IMR-90 (cell line): Measurements from ENCODE around the gene PCYT1A. TPM values are rescaled to one million over a fixed set of nuclear protein-coding genes. Genes with fewer than 3 reads are reported as not detected.

Source experiments
- ATAC-seq: fragments of 200-7000 bp; cut with Tn5 transposase; 2 replicates; pipeline ENCODE4 v1.9.1; 2020; ENCODE audit warnings: low read depth, mild to moderate bottlenecking, moderate library complexity
- BruUV-seq: library from RNA; stranded (reverse); fragments of 400-500 nt; replicated peaks from 2 replicates; lab custom pipeline; 2021; lab: Mats Ljungman, UMichigan
- CTCF ChIA-PET: fragments of 300-600 bp; formaldehyde crosslinking; extraction: SDS; loops from one replicate; lab custom pipeline; 2021; ENCODE audit warnings: antibody characterized with exemption; lab: Yijun Ruan, JAX
- POLR2A ChIA-PET: fragments of 300-600 bp; sonication (Branson Sonifier 250); formaldehyde crosslinking; loops from one replicate; lab custom pipeline; 2022; ENCODE audit warnings: antibody characterized with exemption; ENCODE audit not compliant: unreplicated experiment; lab: Charles Lee
- DNase-seq: peaks from one replicate; pipeline ENCODE4 v3.0.0; 2013
- H2AFZ ChIP-seq: replicated peaks from 2 replicates; pipeline ENCODE3; 2013; ENCODE audit warnings: low read length, mild to moderate bottlenecking; ENCODE audit not compliant: poor library complexity
- H2AK5ac ChIP-seq: 2 replicates; pipeline ENCODE4 v1.6.1; 2013; ENCODE audit warnings: low read depth, low read length, inconsistent platforms
- H2AK9ac ChIP-seq: replicated peaks from 2 replicates; pipeline ENCODE3; 2013; ENCODE audit warnings: mild to moderate bottlenecking, low read depth, low read length, moderate library complexity; ENCODE audit not compliant: poor library complexity
- H2BK120ac ChIP-seq: 2 replicates; pipeline ENCODE4 v1.6.1; 2013; ENCODE audit warnings: low read depth, low read length, inconsistent platforms
- H2BK15ac ChIP-seq: 3 replicates; pipeline ENCODE4 v1.6.1; 2013; ENCODE audit warnings: low read depth, low read length, inconsistent platforms
- H2BK20ac ChIP-seq: 2 replicates; pipeline ENCODE4 v1.6.1; 2013; ENCODE audit warnings: low read depth, mild to moderate bottlenecking, inconsistent platforms, low read length, moderate library complexity
- H2BK5ac ChIP-seq: 2 replicates; pipeline ENCODE4 v1.6.1; 2013; ENCODE audit warnings: mild to moderate bottlenecking, low read depth, low read length, inconsistent platforms; ENCODE audit not compliant: poor library complexity, severe bottlenecking
- H3K14ac ChIP-seq: replicated peaks from 2 replicates; pipeline ENCODE4 v1.6.1; 2013; ENCODE audit warnings: low read depth, low read length, inconsistent platforms
- H3K18ac ChIP-seq: 2 replicates; pipeline ENCODE4 v1.6.1; 2013; ENCODE audit warnings: low read depth, low read length, control low read depth
- H3K23ac ChIP-seq: 2 replicates; pipeline ENCODE4 v1.6.1; 2013; ENCODE audit warnings: low read depth, low read length, inconsistent platforms
- H3K27ac ChIP-seq: 2 replicates; pipeline ENCODE4 v1.5.1; 2013; ENCODE audit warnings: mild to moderate bottlenecking, control low read depth, low read length; ENCODE audit not compliant: insufficient read depth
- H3K27me3 ChIP-seq: 2 replicates; pipeline ENCODE4 v1.6.1; 2013; ENCODE audit warnings: low read length; ENCODE audit not compliant: control insufficient read depth, insufficient read depth
- H3K36me3 ChIP-seq: 2 replicates; pipeline ENCODE4 v1.6.1; 2013; ENCODE audit warnings: low read length, mixed read lengths; ENCODE audit not compliant: control insufficient read depth, insufficient read depth
- H3K4ac ChIP-seq: 2 replicates; pipeline ENCODE4 v1.6.1; 2013; ENCODE audit warnings: low read depth, low read length, inconsistent platforms
- H3K4me1 ChIP-seq: 2 replicates; pipeline ENCODE4 v1.6.1; 2013; ENCODE audit warnings: low read length, mixed read lengths; ENCODE audit not compliant: control insufficient read depth, insufficient read depth
- H3K4me2 ChIP-seq: 2 replicates; pipeline ENCODE4 v1.6.1; 2013; ENCODE audit warnings: low read depth, mild to moderate bottlenecking, control low read depth, low read length, moderate library complexity
- H3K4me3 ChIP-seq: 2 replicates; pipeline ENCODE4 v1.5.1; 2013; ENCODE audit warnings: low read depth, mild to moderate bottlenecking, control low read depth, low read length, moderate library complexity; ENCODE audit not compliant: insufficient read depth
- H3K56ac ChIP-seq: 2 replicates; pipeline ENCODE4 v1.6.1; 2013; ENCODE audit warnings: low read length, inconsistent platforms; ENCODE audit not compliant: insufficient read depth; ENCODE audit errors: extremely low read depth
- H3K79me1 ChIP-seq, 2 experiments: 2 replicates each; pipeline ENCODE4 v1.6.1; 2013; ENCODE audit warnings: low read length in 2 of 2, inconsistent platforms in 1 of 2, low read depth in 1 of 2
- H3K9ac ChIP-seq: 2 replicates; pipeline ENCODE4 v1.6.1; 2013; ENCODE audit warnings: low read depth, low read length, control low read depth
- H3K9me1 ChIP-seq: 2 replicates; pipeline ENCODE4 v1.6.1; 2013; ENCODE audit warnings: low read length, inconsistent platforms; ENCODE audit not compliant: insufficient read depth
- H3K9me3 ChIP-seq: 2 replicates; pipeline ENCODE4 v1.6.1; 2013; ENCODE audit warnings: low read length; ENCODE audit not compliant: control insufficient read depth, insufficient read depth
- H4K20me1 ChIP-seq: 2 replicates; pipeline ENCODE4 v1.6.1; 2013; ENCODE audit warnings: low read length, inconsistent platforms; ENCODE audit not compliant: insufficient read depth
- H4K5ac ChIP-seq: 2 replicates; pipeline ENCODE4 v1.6.1; 2013; ENCODE audit warnings: mild to moderate bottlenecking, low read depth, low read length, control low read depth
- H4K8ac ChIP-seq, 2 experiments: 2 replicates each; pipeline ENCODE4 v1.6.1; 2013; ENCODE audit warnings: low read depth in 2 of 2, low read length in 2 of 2, control low read depth in 1 of 2, inconsistent platforms in 1 of 2
- H4K91ac ChIP-seq: 2 replicates; pipeline ENCODE4 v1.6.1; 2013; ENCODE audit warnings: low read depth, low read length, inconsistent platforms; ENCODE audit not compliant: insufficient read depth
- CEBPB ChIP-seq: IDR thresholded peaks from 2 replicates; pipeline ENCODE4 v1.6.1; 2012; ENCODE audit warnings: low read depth, low read length, improper control_type of control experiment
- CHD1 ChIP-seq: IDR thresholded peaks from 2 replicates; pipeline ENCODE4 v1.6.1; 2012; ENCODE audit warnings: low read depth, low read length, improper control_type of control experiment
- MAZ ChIP-seq: IDR thresholded peaks from 2 replicates; pipeline ENCODE4 v1.6.1; 2012; ENCODE audit warnings: low read depth, mild to moderate bottlenecking, low read length, improper control_type of control experiment, moderate library complexity, borderline replicate concordance
- RAD21 ChIP-seq: IDR thresholded peaks from 2 replicates; pipeline ENCODE4 v1.6.1; 2012; ENCODE audit warnings: low read length, improper control_type of control experiment
- WGBS, 2 experiments: methylation state at CpG; one replicate each; pipeline versions ENCODE4 v1.1.5 to v1.1.7; 2013; ENCODE audit warnings: missing lambda C conversion rate in 2 of 2; ENCODE audit not compliant: insufficient read length in 1 of 2; ENCODE audit errors: extremely low coverage in 2 of 2; 5-methylcytosine and 5-hydroxymethylcytosine counted together
- dilution Hi-C: fragments of 300-500 bp; cut with HindIII; formaldehyde crosslinking; loops from one replicate; pipeline ENCODE4 v1.14.3; 2018; ENCODE audit warnings: low sequenced_read_pairs; ENCODE audit not compliant: unreplicated experiment
- in situ Hi-C: fragments of 300-500 bp; cut with MboI; formaldehyde crosslinking; loops from 3 replicates; pipeline ENCODE4 v1.14.3; 2019; ENCODE audit warnings: low sequenced_read_pairs, inconsistent platforms, mixed read lengths
- intact Hi-C: fragments of 100-400 bp; cut with micrococcal nuclease; formaldehyde crosslinking; loops from 2 replicates; pipeline ENCODE4 v1.10.0; 2022
- polyA plus RNA-seq, 3 experiments: library from polyadenylated mRNA; depleted of rRNA; stranded (reverse); fragments of >200 nt; gene quantifications; 2 replicates each; pipeline ENCODE4 v1.2.3, GENCODE V29; 2012; ENCODE audit warnings: low replicate concordance in 1 of 3
- total RNA-seq: library from RNA; depleted of rRNA; stranded (reverse); fragments of >200 nt; gene quantifications from 2 replicates; pipeline ENCODE4 v1.2.3, GENCODE V29; 2012
- TF ChIP-seq, protein P1 (sequence below): fragments of 150-350 bp; IDR thresholded peaks from 2 replicates; pipeline ENCODE4 v1.6.1; 2016; ENCODE audit warnings: low read depth, mild to moderate bottlenecking, low read length, moderate library complexity, borderline replicate concordance

Gene PCYT1A
- total and polyA plus RNA-seq, 2 of the 4 experiments (the other 2 are of a cell fraction) = 62.8 to 127 TPM

DNA sequence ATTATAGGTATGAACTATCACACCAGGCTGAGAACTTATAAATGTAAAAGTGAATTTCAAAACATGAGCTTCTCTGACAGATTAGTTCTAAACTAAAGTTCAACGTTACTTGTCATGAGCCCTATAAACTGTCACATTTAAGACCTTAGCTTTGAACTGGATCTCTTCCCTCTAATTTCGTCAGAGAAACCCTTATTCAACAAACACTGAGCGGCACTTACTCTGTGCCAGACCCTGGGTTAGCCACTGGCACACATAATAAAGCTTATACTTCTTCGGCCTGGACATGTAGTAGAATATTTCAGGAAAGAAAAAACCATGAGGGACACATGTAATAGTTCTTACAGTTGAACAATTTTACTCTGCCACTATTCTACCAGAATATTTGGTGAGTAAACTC is 5.6 kb downstream of the PCYT1A start:
- TF ChIP-seq CEBPB (no peak), RAD21 (no peak), CHD1 (no peak), MAZ (no peak)
- TF ChIP-seq, protein P1, sequence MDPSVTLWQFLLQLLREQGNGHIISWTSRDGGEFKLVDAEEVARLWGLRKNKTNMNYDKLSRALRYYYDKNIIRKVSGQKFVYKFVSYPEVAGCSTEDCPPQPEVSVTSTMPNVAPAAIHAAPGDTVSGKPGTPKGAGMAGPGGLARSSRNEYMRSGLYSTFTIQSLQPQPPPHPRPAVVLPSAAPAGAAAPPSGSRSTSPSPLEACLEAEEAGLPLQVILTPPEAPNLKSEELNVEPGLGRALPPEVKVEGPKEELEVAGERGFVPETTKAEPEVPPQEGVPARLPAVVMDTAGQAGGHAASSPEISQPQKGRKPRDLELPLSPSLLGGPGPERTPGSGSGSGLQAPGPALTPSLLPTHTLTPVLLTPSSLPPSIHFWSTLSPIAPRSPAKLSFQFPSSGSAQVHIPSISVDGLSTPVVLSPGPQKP = no peak
- H3K56ac ChIP-seq = no peak overlapping the region
- no peak overlapping the region for H3K9ac ChIP-seq
- no peak overlapping the region for H2BK5ac ChIP-seq
- H3K4ac ChIP-seq = no peak overlapping the region
- no peak overlapping the region for H2BK20ac ChIP-seq
- H2BK15ac ChIP-seq = no peak overlapping the region
- H3K4me2 ChIP-seq = no peak overlapping the region
- H3K9me3 ChIP-seq = no peaks in the 10 kb centered on the region
- H2BK120ac ChIP-seq = no peak overlapping the region
- H3K79me1 ChIP-seq = peaks cover 10 to 71% of the 10 kb centered on the region in 2 experiments
- H3K14ac ChIP-seq = no peak overlapping the region
- intact Hi-C loops = no loop called here
- no CpG with 5 or more reads among the region's 4 CpGs for WGBS, 2 experiments
- no peak overlapping the region for H3K23ac ChIP-seq
- DNase-seq (no peak), ATAC-seq (no peak)
- ChIA-PET CTCF (interaction anchor here (1.8 kb wide), 1 partner anchor 28 kb away, joined by 6 read pairs; no protein-coding TSS in a partner anchor), POLR2A (no interaction called here)
- dilution Hi-C loops = no loop called here
- in situ Hi-C loops = no loop called here
- H2AK5ac ChIP-seq = no peak overlapping the region
- H2AFZ ChIP-seq = no peak overlapping the region
- no peak overlapping the region for H3K18ac ChIP-seq
- peaks cover 28% of the 10 kb centered on the region; the same call in 1 of the 2 replicates for H4K20me1 ChIP-seq
- peaks cover 10% of the 10 kb centered on the region for H3K4me1 ChIP-seq
- H3K9me1 ChIP-seq = peaks cover 4% of the 10 kb centered on the region; the same call in 1 of the 2 replicates
- H3K36me3 ChIP-seq = no peaks in the 10 kb centered on the region
- H4K5ac ChIP-seq = no peak overlapping the region
- H2AK9ac ChIP-seq = no peak overlapping the region
- no peak overlapping the region for H3K27ac ChIP-seq
- no peaks in the 10 kb centered on the region for H3K27me3 ChIP-seq
- H4K91ac ChIP-seq = no peak overlapping the region
- BruUV-seq = no TSS peak
- no peak overlapping the region for H4K8ac ChIP-seq
- no peak overlapping the region for H3K4me3 ChIP-seq
